OCI-LY3 (cell line): Measurements from ENCODE around the gene SLCO4A1.

ENCODE experiments used
- EZH2phosphoT487 ChIP-seq: fragments of 200-600 bp; shearing (Covaris generic); IDR thresholded peaks from 2 replicates; pipeline ENCODE4 v1.6.1; 2018; ENCODE audit warnings: antibody characterized with exemption, mixed run types, low read depth
- TF ChIP-seq, protein P1 (sequence below): fragments of 200-600, 300-600 bp; sonication (generic); IDR thresholded peaks from 2 replicates; pipeline ENCODE4 v1.5.1; 2014; ENCODE audit warnings: antibody characterized with exemption, low read length, low read depth

DNA sequence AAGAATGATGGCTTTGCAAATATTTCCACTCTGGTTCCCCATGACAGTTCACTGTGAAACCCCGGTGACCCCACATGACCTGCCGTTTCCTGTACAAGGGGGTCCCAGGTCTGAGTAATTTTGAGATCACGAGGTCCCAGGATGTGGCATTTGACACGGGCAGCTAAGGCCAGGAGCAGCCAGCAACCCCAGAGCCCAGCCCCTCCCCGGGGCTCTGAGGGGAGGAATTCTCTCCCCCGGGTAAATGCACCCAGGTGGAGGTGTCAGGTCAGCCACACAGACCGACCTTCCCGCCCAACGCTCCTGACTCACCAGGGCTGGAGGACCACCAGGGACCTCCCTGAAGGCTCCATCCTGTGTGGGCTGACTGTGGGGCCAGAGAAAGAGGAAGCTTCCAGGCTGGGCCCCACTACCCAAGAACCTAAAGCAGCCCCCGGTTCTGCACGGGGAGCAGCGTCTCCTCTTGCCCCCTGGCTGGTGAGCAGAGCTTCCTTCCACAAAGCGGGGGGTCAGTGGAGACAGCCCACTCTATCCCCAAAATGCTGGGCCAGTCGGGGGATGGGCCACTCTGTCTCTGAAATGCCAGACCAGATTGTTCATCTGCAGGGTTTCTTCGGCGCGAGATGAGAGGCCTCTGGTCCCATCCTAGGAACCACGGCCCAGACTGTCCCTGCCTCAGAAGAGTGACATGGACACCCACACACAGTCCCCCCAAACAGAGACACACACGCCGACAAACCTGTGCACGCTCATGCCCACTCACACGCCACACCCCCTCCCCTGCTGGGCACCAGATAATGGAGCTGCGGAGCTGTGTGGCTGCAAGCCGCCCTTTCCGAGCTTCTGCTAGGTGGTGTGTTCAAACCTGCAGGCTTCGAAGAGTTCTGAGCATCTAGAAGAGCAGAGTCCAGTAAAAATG, 23.4 kb upstream of the SLCO4A1 start:
- TF ChIP-seq, protein P1, sequence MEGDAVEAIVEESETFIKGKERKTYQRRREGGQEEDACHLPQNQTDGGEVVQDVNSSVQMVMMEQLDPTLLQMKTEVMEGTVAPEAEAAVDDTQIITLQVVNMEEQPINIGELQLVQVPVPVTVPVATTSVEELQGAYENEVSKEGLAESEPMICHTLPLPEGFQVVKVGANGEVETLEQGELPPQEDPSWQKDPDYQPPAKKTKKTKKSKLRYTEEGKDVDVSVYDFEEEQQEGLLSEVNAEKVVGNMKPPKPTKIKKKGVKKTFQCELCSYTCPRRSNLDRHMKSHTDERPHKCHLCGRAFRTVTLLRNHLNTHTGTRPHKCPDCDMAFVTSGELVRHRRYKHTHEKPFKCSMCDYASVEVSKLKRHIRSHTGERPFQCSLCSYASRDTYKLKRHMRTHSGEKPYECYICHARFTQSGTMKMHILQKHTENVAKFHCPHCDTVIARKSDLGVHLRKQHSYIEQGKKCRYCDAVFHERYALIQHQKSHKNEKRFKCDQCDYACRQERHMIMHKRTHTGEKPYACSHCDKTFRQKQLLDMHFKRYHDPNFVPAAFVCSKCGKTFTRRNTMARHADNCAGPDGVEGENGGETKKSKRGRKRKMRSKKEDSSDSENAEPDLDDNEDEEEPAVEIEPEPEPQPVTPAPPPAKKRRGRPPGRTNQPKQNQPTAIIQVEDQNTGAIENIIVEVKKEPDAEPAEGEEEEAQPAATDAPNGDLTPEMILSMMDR: no peak
- no peak for TF ChIP-seq EZH2phosphoT487
